WTC11 (cell line): ENCODE results near the gene TSPAN7.

ENCODE experiments used
- NR2C2 ChIP-seq: sonication (generic); formaldehyde crosslinking; IDR thresholded peaks from 2 replicates; pipeline ENCODE4 v1.8.0; 2022; ENCODE audit warnings: mild to moderate bottlenecking, missing genetic modification reagents
- SP1 ChIP-seq: sonication (generic); formaldehyde crosslinking; conservative IDR thresholded peaks from 2 replicates; pipeline ENCODE4 v1.8.1; 2022; ENCODE audit warnings: missing genetic modification reagents
- ZNF121 ChIP-seq: sonication (generic); formaldehyde crosslinking; IDR thresholded peaks from 2 replicates; pipeline ENCODE4 v1.8.0; 2023; ENCODE audit warnings: missing genetic modification reagents
- TF ChIP-seq, protein P1 (sequence below): sonication (generic); formaldehyde crosslinking; IDR thresholded peaks from 2 replicates; pipeline ENCODE4 v1.8.1; 2023; ENCODE audit warnings: mild to moderate bottlenecking, moderate library complexity, missing genetic modification reagents
- TF ChIP-seq, protein P2 (sequence below): fragments of 200-600 bp; IDR thresholded peaks from 2 replicates; pipeline ENCODE4 v1.8.0; 2022; ENCODE audit warnings: antibody characterized with exemption
- TF ChIP-seq, protein P3 (sequence below): sonication (generic); formaldehyde crosslinking; IDR thresholded peaks from 2 replicates; pipeline ENCODE4 v1.8.1; 2023; ENCODE audit warnings: mild to moderate bottlenecking, missing genetic modification reagents, borderline replicate concordance

DNA sequence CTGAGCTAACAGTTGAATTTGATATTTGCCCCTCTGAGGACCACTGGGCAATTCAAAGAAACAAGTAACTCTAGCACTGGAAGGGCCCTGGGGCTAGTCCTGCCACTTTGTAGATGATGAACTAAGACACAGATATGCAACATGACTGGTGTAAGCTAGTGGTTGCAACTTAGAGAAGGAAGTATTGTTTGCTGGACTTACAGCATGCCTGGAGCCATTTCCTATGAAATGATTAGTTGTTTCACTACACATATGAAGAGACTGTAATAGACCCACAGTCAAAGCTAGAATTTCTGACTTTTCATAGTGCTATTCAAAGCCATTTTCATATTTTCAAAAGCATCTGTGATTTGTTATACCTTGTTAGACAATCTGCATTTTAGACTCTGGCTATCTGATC lies 96.2 kb downstream of the TSPAN7 start:
- TF ChIP-seq, protein P1, sequence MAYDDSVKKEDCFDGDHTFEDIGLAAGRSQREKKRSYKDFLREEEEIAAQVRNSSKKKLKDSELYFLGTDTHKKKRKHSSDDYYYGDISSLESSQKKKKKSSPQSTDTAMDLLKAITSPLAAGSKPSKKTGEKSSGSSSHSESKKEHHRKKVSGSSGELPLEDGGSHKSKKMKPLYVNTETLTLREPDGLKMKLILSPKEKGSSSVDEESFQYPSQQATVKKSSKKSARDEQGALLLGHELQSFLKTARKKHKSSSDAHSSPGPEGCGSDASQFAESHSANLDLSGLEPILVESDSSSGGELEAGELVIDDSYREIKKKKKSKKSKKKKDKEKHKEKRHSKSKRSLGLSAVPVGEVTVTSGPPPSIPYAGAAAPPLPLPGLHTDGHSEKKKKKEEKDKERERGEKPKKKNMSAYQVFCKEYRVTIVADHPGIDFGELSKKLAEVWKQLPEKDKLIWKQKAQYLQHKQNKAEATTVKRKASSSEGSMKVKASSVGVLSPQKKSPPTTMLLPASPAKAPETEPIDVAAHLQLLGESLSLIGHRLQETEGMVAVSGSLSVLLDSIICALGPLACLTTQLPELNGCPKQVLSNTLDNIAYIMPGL (CRISPR knock-in tag) = no peak
- TF ChIP-seq, protein P2, sequence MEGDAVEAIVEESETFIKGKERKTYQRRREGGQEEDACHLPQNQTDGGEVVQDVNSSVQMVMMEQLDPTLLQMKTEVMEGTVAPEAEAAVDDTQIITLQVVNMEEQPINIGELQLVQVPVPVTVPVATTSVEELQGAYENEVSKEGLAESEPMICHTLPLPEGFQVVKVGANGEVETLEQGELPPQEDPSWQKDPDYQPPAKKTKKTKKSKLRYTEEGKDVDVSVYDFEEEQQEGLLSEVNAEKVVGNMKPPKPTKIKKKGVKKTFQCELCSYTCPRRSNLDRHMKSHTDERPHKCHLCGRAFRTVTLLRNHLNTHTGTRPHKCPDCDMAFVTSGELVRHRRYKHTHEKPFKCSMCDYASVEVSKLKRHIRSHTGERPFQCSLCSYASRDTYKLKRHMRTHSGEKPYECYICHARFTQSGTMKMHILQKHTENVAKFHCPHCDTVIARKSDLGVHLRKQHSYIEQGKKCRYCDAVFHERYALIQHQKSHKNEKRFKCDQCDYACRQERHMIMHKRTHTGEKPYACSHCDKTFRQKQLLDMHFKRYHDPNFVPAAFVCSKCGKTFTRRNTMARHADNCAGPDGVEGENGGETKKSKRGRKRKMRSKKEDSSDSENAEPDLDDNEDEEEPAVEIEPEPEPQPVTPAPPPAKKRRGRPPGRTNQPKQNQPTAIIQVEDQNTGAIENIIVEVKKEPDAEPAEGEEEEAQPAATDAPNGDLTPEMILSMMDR = no peak
- no peak for TF ChIP-seq ZNF121 (CRISPR knock-in tag)
- TF ChIP-seq SP1 (CRISPR knock-in tag) = no peak
- TF ChIP-seq, protein P3, sequence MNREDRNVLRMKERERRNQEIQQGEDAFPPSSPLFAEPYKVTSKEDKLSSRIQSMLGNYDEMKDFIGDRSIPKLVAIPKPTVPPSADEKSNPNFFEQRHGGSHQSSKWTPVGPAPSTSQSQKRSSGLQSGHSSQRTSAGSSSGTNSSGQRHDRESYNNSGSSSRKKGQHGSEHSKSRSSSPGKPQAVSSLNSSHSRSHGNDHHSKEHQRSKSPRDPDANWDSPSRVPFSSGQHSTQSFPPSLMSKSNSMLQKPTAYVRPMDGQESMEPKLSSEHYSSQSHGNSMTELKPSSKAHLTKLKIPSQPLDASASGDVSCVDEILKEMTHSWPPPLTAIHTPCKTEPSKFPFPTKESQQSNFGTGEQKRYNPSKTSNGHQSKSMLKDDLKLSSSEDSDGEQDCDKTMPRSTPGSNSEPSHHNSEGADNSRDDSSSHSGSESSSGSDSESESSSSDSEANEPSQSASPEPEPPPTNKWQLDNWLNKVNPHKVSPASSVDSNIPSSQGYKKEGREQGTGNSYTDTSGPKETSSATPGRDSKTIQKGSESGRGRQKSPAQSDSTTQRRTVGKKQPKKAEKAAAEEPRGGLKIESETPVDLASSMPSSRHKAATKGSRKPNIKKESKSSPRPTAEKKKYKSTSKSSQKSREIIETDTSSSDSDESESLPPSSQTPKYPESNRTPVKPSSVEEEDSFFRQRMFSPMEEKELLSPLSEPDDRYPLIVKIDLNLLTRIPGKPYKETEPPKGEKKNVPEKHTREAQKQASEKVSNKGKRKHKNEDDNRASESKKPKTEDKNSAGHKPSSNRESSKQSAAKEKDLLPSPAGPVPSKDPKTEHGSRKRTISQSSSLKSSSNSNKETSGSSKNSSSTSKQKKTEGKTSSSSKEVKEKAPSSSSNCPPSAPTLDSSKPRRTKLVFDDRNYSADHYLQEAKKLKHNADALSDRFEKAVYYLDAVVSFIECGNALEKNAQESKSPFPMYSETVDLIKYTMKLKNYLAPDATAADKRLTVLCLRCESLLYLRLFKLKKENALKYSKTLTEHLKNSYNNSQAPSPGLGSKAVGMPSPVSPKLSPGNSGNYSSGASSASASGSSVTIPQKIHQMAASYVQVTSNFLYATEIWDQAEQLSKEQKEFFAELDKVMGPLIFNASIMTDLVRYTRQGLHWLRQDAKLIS (CRISPR knock-in tag) = no peak
- TF ChIP-seq NR2C2 (CRISPR knock-in tag) = no peak
